GM18909 (cell line): Measurements from ENCODE around the gene DUXA.
"Not testable (repeated sequence)": the region's sequence is repeated elsewhere in the genome, so short reads cannot be mapped to it uniquely, and the experiment has no call there.

Experiments
- ATAC-seq: cut with Tn5 transposase; IDR thresholded peaks from one replicate; pipeline ENCODE4 v1.9.1; 2021; ENCODE audit warnings: mild to moderate bottlenecking; ENCODE audit not compliant: unreplicated experiment, poor library complexity

The DUXA gene

GRCh38 chr19:57167385-57167784 is at the start of gene DUXA:
TSS of gene DUXA (minus strand) at chr19:57167485. CDS start at chr19:57167443, 42 bp downstream.
- no peak for ATAC-seq

- no peak for ATAC-seq
These were observed 44.8 kb upstream of the DUXA start for GRCh38 chr19:57212109-57212508.

- ATAC-seq = no peak
These were observed 43.1 kb upstream of the DUXA start for GRCh38 chr19:57210381-57210780.

- no peak for ATAC-seq
These were observed 34.9 kb upstream of the DUXA start for GRCh38 chr19:57202160-57202559.

- not testable (repeated sequence) for ATAC-seq
These were observed 30.6 kb upstream of the DUXA start for GRCh38 chr19:57197874-57198273.

GRCh38 chr19:57192993-57193392 is 25.7 kb upstream of the DUXA start:
- no peak for ATAC-seq

GRCh38 chr19:57192077-57192420 is 24.8 kb upstream of the DUXA start:
- no peak for ATAC-seq

GRCh38 chr19:57191141-57192076 is 24.1 kb upstream of the DUXA start, which contains the start of gene ZNF264:
TSS of gene ZNF264 (plus strand) at chr19:57191500. CDS start at chr19:57191914, 414 bp downstream.
- ATAC-seq = peak; percentile 97

- ATAC-seq = no peak
These were observed 23.0 kb upstream of the DUXA start for GRCh38 chr19:57190301-57190700.

GRCh38 chr19:57171551-57172081 is 4.3 kb upstream of the DUXA start:
- ATAC-seq = no peak

GRCh38 chr19:57165846-57166245 is 1.4 kb downstream of the DUXA start:
- no peak for ATAC-seq

GRCh38 chr19:57161985-57162539 is 5.2 kb downstream of the DUXA start:
- no peak for ATAC-seq

GRCh38 chr19:57152921-57153320 is 14.4 kb downstream of the DUXA start:
- ATAC-seq = no peak

- no peak for ATAC-seq
These were observed 25.6 kb downstream of the DUXA start for GRCh38 chr19:57141699-57142098.

GRCh38 chr19:57135797-57136196 is 31.5 kb downstream of the DUXA start:
- no peak for ATAC-seq

- ATAC-seq = not testable (repeated sequence)
These were observed 39.9 kb downstream of the DUXA start for GRCh38 chr19:57127403-57127802.

- no peak for ATAC-seq
These were observed 43.4 kb downstream of the DUXA start for GRCh38 chr19:57123882-57124281.

- ATAC-seq = no peak
These were observed 48.4 kb downstream of the DUXA start for GRCh38 chr19:57118848-57119247.

- ATAC-seq = not testable (repeated sequence)
These were observed 53.8 kb downstream of the DUXA start for GRCh38 chr19:57113501-57113900.

GRCh38 chr19:57111329-57111644 is 56.0 kb downstream of the DUXA start:
- ATAC-seq = no peak

GRCh38 chr19:57110592-57111328 is 56.5 kb downstream of the DUXA start:
- ATAC-seq = no peak
